Measurements from ENCODE around the gene LBH.

- TF ChIP-seq CTCF (optimal IDR thresholded peaks at IDR 0.05 in 1 of 3, IDR thresholded peaks at IDR 0.05 in 1 of 3, conservative IDR thresholded peaks at IDR 0.05 in 1 of 3; ENCODE audit: extremely low read depth in 1 of 3, insufficient read depth in 2 of 3, low read length in 3 of 3), result no peak
- TF ChIP-seq EZH2 (IDR thresholded peaks at IDR 0.05; ENCODE audit: low read length), result no peak
Measured at GRCh38 chr2:30206461-30207430, 24.6 kb upstream of the LBH start.
